GM12878 (cell line): ENCODE results near the gene TIPARP. TPM values are rescaled to one million over a fixed set of nuclear protein-coding genes. Genes with fewer than 3 reads are reported as not detected.

Experiments used
- ATAC-seq: fragments of 200-7000 bp; cut with Tn5 transposase; 3 replicates; pipeline ENCODE4 v1.9.1; 2020; ENCODE audit warnings: mild to moderate bottlenecking, moderate library complexity
- BruUV-seq: library from RNA; stranded (reverse); fragments of 400-500 nt; replicated peaks from 2 replicates; lab custom pipeline; 2021; lab: Mats Ljungman, UMichigan
- CTCF ChIA-PET: fragments of 300-600 bp; sonication (Branson Sonifier 250); formaldehyde crosslinking; extraction: SDS; loops from one replicate; lab custom pipeline; 2021; ENCODE audit warnings: inconsistent platforms; lab: Yijun Ruan, JAX
- POLR2A ChIA-PET: fragments of 350-600 bp; formaldehyde crosslinking; extraction: SDS; loops from one replicate; lab custom pipeline; 2021; ENCODE audit warnings: inconsistent platforms; lab: Charles Lee
- RAD21 ChIA-PET: fragments of 300-600 bp; sonication (Branson Sonifier 250); formaldehyde crosslinking; loops from one replicate; lab custom pipeline; 2023; ENCODE audit warnings: antibody characterized with exemption; ENCODE audit not compliant: unreplicated experiment; lab: Charles Lee
- SMC1A ChIA-PET: fragments of 300-600 bp; sonication (Branson Sonifier 250); formaldehyde crosslinking; loops from one replicate; lab custom pipeline; 2023; ENCODE audit not compliant: unreplicated experiment, uncharacterized antibody; lab: Charles Lee
- DNase-seq: peaks from one replicate; pipeline ENCODE4 v3.0.0-alpha.2; 2011; ENCODE audit warnings: low read depth, low spot score
- FAIRE-seq: peaks from 3 replicates; lab custom pipeline; 2011; peaks lifted over from hg19 to GRCh38; lab: Jason Lieb, UNC
- H2AFZ ChIP-seq: 2 replicates; pipeline ENCODE4 v1.6.0; 2011; ENCODE audit warnings: low read depth, low read length, control low read depth; ENCODE audit not compliant: control insufficient read depth
- H3K27ac ChIP-seq: 2 replicates; pipeline ENCODE4 v1.5.1; 2011; ENCODE audit warnings: control low read depth; ENCODE audit not compliant: control insufficient read depth, insufficient read depth
- H3K27me3 ChIP-seq, 2 experiments: replicated peaks in 1 of 2; 2 replicates each; pipeline versions ENCODE4 v1.6.0 to v1.6.1; 2011; ENCODE audit warnings: low read length in 1 of 2; ENCODE audit not compliant: control insufficient read depth in 2 of 2, insufficient read depth in 2 of 2
- H3K36me3 ChIP-seq, 2 experiments: 2 replicates each; pipeline ENCODE4 v1.5.1; 2011; ENCODE audit warnings: low read length in 1 of 2; ENCODE audit not compliant: control insufficient read depth in 2 of 2, insufficient read depth in 2 of 2
- H3K4me1 ChIP-seq: 2 replicates; pipeline ENCODE4 v1.6.1; 2011; ENCODE audit warnings: mild to moderate bottlenecking, low read length, moderate library complexity, mixed read lengths; ENCODE audit not compliant: control insufficient read depth, insufficient read depth
- H3K4me2 ChIP-seq: 2 replicates; pipeline ENCODE4 v1.6.0; 2011; ENCODE audit warnings: control low read depth; ENCODE audit not compliant: control insufficient read depth, insufficient read depth
- H3K4me3 ChIP-seq: fragments of 200-600 bp; sonication (generic); 2 replicates; pipeline ENCODE4 v1.5.1; 2016
- H3K79me2 ChIP-seq: 2 replicates; pipeline ENCODE4 v1.6.0; 2011; ENCODE audit warnings: low read length; ENCODE audit not compliant: control insufficient read depth, insufficient read depth
- H3K9ac ChIP-seq: 2 replicates; pipeline ENCODE4 v1.8.0; 2011; ENCODE audit warnings: low read length, control low read depth, mixed read lengths; ENCODE audit not compliant: control insufficient read depth, insufficient read depth
- H3K9me3 ChIP-seq: replicated peaks from 3 replicates; pipeline ENCODE4 v1.5.1; 2011; ENCODE audit warnings: mild to moderate bottlenecking, low read length; ENCODE audit not compliant: control insufficient read depth, insufficient read depth
- H4K20me1 ChIP-seq: 2 replicates; pipeline ENCODE4 v1.6.0; 2011; ENCODE audit not compliant: control insufficient read depth, insufficient read depth
- DPF2 ChIP-seq: fragments of 450-650 bp; IDR thresholded peaks from 2 replicates; pipeline ENCODE4 v1.6.1; 2017; ENCODE audit warnings: mild to moderate bottlenecking
- EZH2 ChIP-seq: IDR thresholded peaks from 2 replicates; pipeline ENCODE4 v1.6.1; 2012; ENCODE audit warnings: low read depth, mild to moderate bottlenecking, control low read depth, inconsistent platforms, low read length, borderline replicate concordance; ENCODE audit not compliant: control insufficient read depth
- IKZF2 ChIP-seq, 2 experiments: fragments of 450-650 bp; IDR thresholded peaks; 2 replicates each; pipeline ENCODE4 v1.6.1; 2017; ENCODE audit warnings: mild to moderate bottlenecking in 2 of 2, moderate library complexity in 2 of 2
- KAT2A ChIP-seq: conservative IDR thresholded peaks from 2 replicates; pipeline ENCODE4 v1.6.1; 2011; ENCODE audit warnings: low read depth, low read length; ENCODE audit not compliant: control insufficient read depth
- KDM1A ChIP-seq: fragments of 200-600 bp; sonication (generic); IDR thresholded peaks from 2 replicates; pipeline ENCODE4 v1.6.1; 2016; ENCODE audit warnings: borderline replicate concordance
- NFYB ChIP-seq: IDR thresholded peaks from 2 replicates; pipeline ENCODE4 v1.6.1; 2011; ENCODE audit warnings: low read depth, mild to moderate bottlenecking, low read length, improper control_type of control experiment, moderate library complexity; ENCODE audit not compliant: insufficient read depth
- NR2C1 ChIP-seq: fragments of 450-650 bp; IDR thresholded peaks from 2 replicates; pipeline ENCODE4 v1.6.1; 2017; ENCODE audit warnings: antibody characterized with exemption, mild to moderate bottlenecking, moderate library complexity
- WRNIP1 ChIP-seq: IDR thresholded peaks from 2 replicates; pipeline ENCODE4 v1.6.1; 2011; ENCODE audit warnings: low read depth, low read length, improper control_type of control experiment, borderline replicate concordance
- ZNF207 ChIP-seq: fragments of 450-650 bp; IDR thresholded peaks from 2 replicates; pipeline ENCODE4 v1.6.1; 2014; ENCODE audit warnings: antibody characterized with exemption, mild to moderate bottlenecking, borderline replicate concordance
- ZNF217 ChIP-seq: fragments of 450-650 bp; IDR thresholded peaks from 2 replicates; pipeline ENCODE4 v1.6.1; 2017; ENCODE audit warnings: antibody characterized with exemption, mild to moderate bottlenecking
- ZNF24 ChIP-seq: fragments of 450-650 bp; IDR thresholded peaks from 2 replicates; pipeline ENCODE4 v1.6.1; 2017; ENCODE audit warnings: antibody characterized with exemption, mild to moderate bottlenecking
- WGBS: methylation state at CpG from one replicate; pipeline ENCODE4 v1.1.6; 2016; ENCODE audit warnings: low lambda C conversion rate; ENCODE audit not compliant: insufficient replicate concordance, insufficient coverage; ENCODE audit errors: missing lambda C conversion rate; 5-methylcytosine and 5-hydroxymethylcytosine counted together
- in situ Hi-C: fragments of 300-500 bp; cut with MboI; formaldehyde crosslinking; loops from 9 replicates; pipeline ENCODE4 v1.14.3; 2018; ENCODE audit warnings: mixed read lengths
- intact Hi-C: fragments of 100-400 bp; cut with micrococcal nuclease; formaldehyde crosslinking; loops from one replicate; pipeline ENCODE4 v1.14.2; 2022; ENCODE audit not compliant: unreplicated experiment
- polyA plus RNA-seq, 11 experiments: library from polyadenylated mRNA; depleted of rRNA in 4 of 11; unstranded in 6 of 11; stranded (reverse) in 5 of 11; fragments of >200 nt; fragmentation: Nextera tagmentation in 4 of 11; fragmentation: Illumina TruSeq in 1 of 11; extraction: Ambion mirVana in 4 of 11; extraction: Trizol in 1 of 11; gene quantifications; 1 replicate in 1 of 11; 2 replicates in 10 of 11; pipeline versions ENCODE4 v1.2.1 to v1.2.3, GENCODE V29; 2011 to 2016; ENCODE audit warnings: inconsistent platforms in 2 of 11, missing spikeins in 2 of 11, low read depth in 1 of 11
- total RNA-seq, 4 experiments: library from RNA; depleted of rRNA in 3 of 4; stranded (reverse); fragments of >200 nt in 3 of 4; fragmentation: Illumina TruSeq in 1 of 4; extraction: Trizol in 1 of 4; gene quantifications; 2 replicates each; pipeline versions ENCODE4 v1.2.1 to v1.2.3, GENCODE V29; 2013 to 2021
- TF ChIP-seq, protein P1 (sequence below): fragments of 150-350 bp; IDR thresholded peaks from 2 replicates; pipeline ENCODE4 v1.6.1; 2016; ENCODE audit warnings: low read depth, low read length
- TF ChIP-seq, protein P2 (sequence below): fragments of 450-650 bp; IDR thresholded peaks from 2 replicates; pipeline ENCODE4 v1.6.1; 2017; ENCODE audit warnings: mild to moderate bottlenecking, moderate library complexity
- TF ChIP-seq, protein P3 (sequence below): IDR thresholded peaks from 2 replicates; pipeline ENCODE4 v1.6.1; 2012; ENCODE audit warnings: mild to moderate bottlenecking, low read depth, low read length

Gene TIPARP
- total and polyA plus RNA-seq, 10 of the 15 experiments (the other 5 are each of a cell fraction or from before 2014, with no cell fraction given) = 3.2 to 21.5 (median 12.0) TPM

DNA sequence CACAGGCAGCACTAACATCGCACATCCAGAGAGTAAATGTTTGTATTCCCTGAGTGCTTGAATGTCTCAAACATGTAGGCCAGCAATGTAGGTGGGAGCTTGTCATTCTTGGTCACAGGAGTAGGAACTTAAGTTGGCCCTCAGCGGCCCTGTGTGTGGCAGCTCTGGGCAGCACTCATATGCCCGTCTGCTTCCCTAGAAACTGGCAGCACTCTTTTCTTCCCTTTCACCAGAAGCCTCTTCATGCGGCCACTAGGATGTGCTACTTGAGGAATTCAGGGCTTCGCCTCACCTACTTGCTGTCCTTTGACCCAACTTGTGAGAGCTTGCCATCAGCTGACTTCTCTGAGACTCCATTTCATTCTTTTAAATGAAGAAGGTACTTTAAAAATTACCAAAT, 69.5 kb downstream of the TIPARP start:
- Histone ChIP-seq H3K4me1 (no peaks in the 10 kb centered on the region), H3K9ac (no peak overlapping the region), H3K9me3 (peaks cover 3% of the 10 kb centered on the region; the same call in 1 of the 3 replicates), H3K4me2 (no peak overlapping the region), H3K27ac (no peak overlapping the region), H3K79me2 (no peaks in the 10 kb centered on the region), H2AFZ (no peak overlapping the region), H3K36me3 (no peaks in the 10 kb centered on the region), H3K27me3 (no peaks in the 10 kb centered on the region), H4K20me1 (no peaks in the 10 kb centered on the region), H3K4me3 (no peak overlapping the region)
- ChIA-PET POLR2A (no interaction called here), RAD21 (no interaction called here), CTCF (no interaction called here), SMC1A (interaction anchor here (0.8 kb wide), 1 partner anchor 15 kb away, joined by 3 read pairs; no protein-coding TSS in a partner anchor)
- WGBS = 87% methylated on average over 5 of the region's 5 CpGs
- FAIRE-seq (no peak), ATAC-seq (no peak), DNase-seq (no peak)
- no TSS peak for BruUV-seq
- intact Hi-C loops (no loop called here), in situ Hi-C loops (no loop called here)
- TF ChIP-seq NFYB (no peak), NR2C1 (no peak), ZNF207 (no peak), WRNIP1 (no peak), ZNF24 (no peak), KAT2A (no peak), ZNF217 (no peak), KDM1A (no peak), EZH2 (no peak), IKZF2 (IDR thresholded peaks at IDR 0.05) (no peak), DPF2 (no peak)
- TF ChIP-seq, protein P1, sequence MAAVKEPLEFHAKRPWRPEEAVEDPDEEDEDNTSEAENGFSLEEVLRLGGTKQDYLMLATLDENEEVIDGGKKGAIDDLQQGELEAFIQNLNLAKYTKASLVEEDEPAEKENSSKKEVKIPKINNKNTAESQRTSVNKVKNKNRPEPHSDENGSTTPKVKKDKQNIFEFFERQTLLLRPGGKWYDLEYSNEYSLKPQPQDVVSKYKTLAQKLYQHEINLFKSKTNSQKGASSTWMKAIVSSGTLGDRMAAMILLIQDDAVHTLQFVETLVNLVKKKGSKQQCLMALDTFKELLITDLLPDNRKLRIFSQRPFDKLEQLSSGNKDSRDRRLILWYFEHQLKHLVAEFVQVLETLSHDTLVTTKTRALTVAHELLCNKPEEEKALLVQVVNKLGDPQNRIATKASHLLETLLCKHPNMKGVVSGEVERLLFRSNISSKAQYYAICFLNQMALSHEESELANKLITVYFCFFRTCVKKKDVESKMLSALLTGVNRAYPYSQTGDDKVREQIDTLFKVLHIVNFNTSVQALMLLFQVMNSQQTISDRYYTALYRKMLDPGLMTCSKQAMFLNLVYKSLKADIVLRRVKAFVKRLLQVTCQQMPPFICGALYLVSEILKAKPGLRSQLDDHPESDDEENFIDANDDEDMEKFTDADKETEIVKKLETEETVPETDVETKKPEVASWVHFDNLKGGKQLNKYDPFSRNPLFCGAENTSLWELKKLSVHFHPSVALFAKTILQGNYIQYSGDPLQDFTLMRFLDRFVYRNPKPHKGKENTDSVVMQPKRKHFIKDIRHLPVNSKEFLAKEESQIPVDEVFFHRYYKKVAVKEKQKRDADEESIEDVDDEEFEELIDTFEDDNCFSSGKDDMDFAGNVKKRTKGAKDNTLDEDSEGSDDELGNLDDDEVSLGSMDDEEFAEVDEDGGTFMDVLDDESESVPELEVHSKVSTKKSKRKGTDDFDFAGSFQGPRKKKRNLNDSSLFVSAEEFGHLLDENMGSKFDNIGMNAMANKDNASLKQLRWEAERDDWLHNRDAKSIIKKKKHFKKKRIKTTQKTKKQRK = no peak
- TF ChIP-seq, protein P2, sequence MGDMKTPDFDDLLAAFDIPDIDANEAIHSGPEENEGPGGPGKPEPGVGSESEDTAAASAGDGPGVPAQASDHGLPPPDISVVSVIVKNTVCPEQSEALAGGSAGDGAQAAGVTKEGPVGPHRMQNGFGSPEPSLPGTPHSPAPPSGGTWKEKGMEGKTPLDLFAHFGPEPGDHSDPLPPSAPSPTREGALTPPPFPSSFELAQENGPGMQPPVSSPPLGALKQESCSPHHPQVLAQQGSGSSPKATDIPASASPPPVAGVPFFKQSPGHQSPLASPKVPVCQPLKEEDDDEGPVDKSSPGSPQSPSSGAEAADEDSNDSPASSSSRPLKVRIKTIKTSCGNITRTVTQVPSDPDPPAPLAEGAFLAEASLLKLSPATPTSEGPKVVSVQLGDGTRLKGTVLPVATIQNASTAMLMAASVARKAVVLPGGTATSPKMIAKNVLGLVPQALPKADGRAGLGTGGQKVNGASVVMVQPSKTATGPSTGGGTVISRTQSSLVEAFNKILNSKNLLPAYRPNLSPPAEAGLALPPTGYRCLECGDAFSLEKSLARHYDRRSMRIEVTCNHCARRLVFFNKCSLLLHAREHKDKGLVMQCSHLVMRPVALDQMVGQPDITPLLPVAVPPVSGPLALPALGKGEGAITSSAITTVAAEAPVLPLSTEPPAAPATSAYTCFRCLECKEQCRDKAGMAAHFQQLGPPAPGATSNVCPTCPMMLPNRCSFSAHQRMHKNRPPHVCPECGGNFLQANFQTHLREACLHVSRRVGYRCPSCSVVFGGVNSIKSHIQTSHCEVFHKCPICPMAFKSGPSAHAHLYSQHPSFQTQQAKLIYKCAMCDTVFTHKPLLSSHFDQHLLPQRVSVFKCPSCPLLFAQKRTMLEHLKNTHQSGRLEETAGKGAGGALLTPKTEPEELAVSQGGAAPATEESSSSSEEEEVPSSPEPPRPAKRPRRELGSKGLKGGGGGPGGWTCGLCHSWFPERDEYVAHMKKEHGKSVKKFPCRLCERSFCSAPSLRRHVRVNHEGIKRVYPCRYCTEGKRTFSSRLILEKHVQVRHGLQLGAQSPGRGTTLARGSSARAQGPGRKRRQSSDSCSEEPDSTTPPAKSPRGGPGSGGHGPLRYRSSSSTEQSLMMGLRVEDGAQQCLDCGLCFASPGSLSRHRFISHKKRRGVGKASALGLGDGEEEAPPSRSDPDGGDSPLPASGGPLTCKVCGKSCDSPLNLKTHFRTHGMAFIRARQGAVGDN = no peak
- TF ChIP-seq, protein P3, sequence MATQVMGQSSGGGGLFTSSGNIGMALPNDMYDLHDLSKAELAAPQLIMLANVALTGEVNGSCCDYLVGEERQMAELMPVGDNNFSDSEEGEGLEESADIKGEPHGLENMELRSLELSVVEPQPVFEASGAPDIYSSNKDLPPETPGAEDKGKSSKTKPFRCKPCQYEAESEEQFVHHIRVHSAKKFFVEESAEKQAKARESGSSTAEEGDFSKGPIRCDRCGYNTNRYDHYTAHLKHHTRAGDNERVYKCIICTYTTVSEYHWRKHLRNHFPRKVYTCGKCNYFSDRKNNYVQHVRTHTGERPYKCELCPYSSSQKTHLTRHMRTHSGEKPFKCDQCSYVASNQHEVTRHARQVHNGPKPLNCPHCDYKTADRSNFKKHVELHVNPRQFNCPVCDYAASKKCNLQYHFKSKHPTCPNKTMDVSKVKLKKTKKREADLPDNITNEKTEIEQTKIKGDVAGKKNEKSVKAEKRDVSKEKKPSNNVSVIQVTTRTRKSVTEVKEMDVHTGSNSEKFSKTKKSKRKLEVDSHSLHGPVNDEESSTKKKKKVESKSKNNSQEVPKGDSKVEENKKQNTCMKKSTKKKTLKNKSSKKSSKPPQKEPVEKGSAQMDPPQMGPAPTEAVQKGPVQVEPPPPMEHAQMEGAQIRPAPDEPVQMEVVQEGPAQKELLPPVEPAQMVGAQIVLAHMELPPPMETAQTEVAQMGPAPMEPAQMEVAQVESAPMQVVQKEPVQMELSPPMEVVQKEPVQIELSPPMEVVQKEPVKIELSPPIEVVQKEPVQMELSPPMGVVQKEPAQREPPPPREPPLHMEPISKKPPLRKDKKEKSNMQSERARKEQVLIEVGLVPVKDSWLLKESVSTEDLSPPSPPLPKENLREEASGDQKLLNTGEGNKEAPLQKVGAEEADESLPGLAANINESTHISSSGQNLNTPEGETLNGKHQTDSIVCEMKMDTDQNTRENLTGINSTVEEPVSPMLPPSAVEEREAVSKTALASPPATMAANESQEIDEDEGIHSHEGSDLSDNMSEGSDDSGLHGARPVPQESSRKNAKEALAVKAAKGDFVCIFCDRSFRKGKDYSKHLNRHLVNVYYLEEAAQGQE = no peak
